Measurements from ENCODE around the gene ATP1A1.

ATP1A1 gene

DNA sequence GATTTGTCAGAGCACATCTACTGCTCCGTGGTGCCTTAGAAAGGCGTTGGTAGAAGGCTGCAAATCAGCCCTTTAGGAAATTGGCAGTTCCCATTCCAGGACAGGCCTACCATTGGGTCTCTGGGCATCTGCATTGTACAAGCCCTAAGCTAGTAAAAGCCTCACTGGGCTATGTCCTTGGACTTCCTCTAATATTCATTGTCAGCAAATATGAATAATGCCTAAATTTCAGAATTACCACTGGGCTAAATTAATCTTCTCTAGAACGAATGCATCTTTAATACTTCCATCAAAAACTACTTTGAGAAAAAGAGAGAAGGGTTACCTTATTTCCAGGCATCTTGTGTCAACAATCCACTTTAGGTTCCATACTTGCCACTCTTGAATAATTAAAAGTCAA is 41.5 kb upstream of the ATP1A1 start:
- no peaks in the 10 kb centered on the region for H3K9me3 ChIP-seq (ENCODE audit: control insufficient read depth, insufficient read depth, low read length)
- no peaks in the 10 kb centered on the region for H3K27me3 ChIP-seq (ENCODE audit: control insufficient read depth, insufficient read depth, low read length)
- DNase-seq (ENCODE audit: low read depth, low spot score), result no peak
- WGBS (ENCODE audit: insufficient coverage, insufficient read length), result no CpG with 5 or more reads among the region's 3 CpGs
- no peaks in the 10 kb centered on the region for H3K36me3 ChIP-seq (ENCODE audit: control insufficient read depth, insufficient read depth, low read length)
- no peak overlapping the region for H3K27ac ChIP-seq (ENCODE audit: low read length)
- no peak overlapping the region for H3K4me3 ChIP-seq (ENCODE audit: low read length)
- peaks cover 1% of the 10 kb centered on the region; the same call in 1 of the 2 replicates for H3K4me1 ChIP-seq (ENCODE audit: control insufficient read depth, insufficient read depth, low read length)

DNA sequence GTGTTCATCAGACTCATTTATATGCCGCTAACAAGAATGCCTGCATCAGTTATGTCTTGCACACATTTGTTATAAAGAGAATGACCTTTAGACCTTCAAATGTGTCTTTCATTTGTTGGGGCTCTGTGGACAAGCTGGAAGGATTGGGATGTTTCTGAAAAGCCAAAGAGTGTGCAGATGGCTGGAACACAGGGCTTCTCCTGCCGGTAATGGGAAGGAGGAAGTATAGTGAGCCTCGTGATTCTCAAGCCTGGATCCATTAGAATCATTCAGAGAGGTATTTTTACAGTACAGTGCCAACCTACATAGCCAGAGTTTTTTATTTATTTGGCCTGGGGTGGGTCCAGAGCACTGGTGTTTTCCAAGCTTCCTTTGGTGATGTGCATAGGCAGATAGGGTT is 40.6 kb upstream of the ATP1A1 start:
- no peak overlapping the region for H3K27ac ChIP-seq (ENCODE audit: low read length)
- no peak for DNase-seq (ENCODE audit: low read depth, low spot score)
- no CpG with 5 or more reads among the region's 3 CpGs for WGBS (ENCODE audit: insufficient coverage, insufficient read length)

DNA sequence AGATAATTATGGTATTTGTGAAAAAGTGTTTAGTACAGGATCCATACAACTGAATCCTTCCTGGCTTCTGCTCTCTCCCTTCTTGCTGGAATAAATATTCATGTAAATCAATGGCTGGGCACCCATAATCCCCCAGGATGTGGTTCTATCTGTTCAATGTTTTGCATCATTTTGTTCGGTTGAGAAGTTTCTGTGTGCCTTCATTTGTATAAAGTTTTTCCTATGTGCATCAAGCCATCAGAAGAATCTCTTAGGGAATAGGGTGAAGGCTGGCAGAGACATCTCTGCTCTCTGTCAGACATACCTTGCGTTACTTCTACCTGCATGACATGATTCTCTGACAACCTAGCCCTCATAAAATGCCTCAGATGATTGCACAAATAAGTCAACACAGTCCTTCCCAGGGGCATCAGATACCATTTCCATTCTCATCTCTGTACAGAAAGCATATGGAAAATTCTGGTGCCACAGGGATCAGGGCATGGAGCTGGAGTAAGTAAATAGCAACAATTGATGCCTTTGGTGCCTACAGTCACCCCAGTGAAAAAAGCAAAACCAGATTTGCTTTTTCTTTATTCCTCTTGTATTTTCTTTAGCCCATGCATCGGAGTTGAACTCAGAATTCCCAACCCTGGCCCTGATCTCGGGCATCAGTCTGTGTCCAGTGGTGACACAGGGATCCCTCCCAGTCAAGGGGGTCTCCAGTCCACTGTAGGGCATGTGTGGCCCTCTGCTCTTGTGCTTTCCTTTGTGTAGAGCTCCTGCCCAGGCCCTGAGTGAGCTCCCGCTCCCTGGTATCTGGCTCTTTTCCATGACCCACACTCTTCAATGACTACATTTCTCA is 39.7 kb upstream of the ATP1A1 start:
- no peak for DNase-seq (ENCODE audit: low read depth, low spot score)
- no peaks in the 10 kb centered on the region for H3K9me3 ChIP-seq (ENCODE audit: control insufficient read depth, insufficient read depth, low read length)
- H3K27me3 ChIP-seq (ENCODE audit: control insufficient read depth, insufficient read depth, low read length), result no peaks in the 10 kb centered on the region
- H3K4me3 ChIP-seq (ENCODE audit: low read length), result no peak overlapping the region
- H3K27ac ChIP-seq (ENCODE audit: low read length), result no peak overlapping the region
- peaks cover 1% of the 10 kb centered on the region; the same call in 1 of the 2 replicates for H3K4me1 ChIP-seq (ENCODE audit: control insufficient read depth, insufficient read depth, low read length)
- no peaks in the 10 kb centered on the region for H3K36me3 ChIP-seq (ENCODE audit: control insufficient read depth, insufficient read depth, low read length)
- WGBS (ENCODE audit: insufficient coverage, insufficient read length), result no CpG with 5 or more reads among the region's 5 CpGs

More for the DNA sequence above, 40.6 kb upstream of the ATP1A1 start:
- peaks cover 1% of the 10 kb centered on the region; the same call in 1 of the 2 replicates for H3K4me1 ChIP-seq (ENCODE audit: control insufficient read depth, insufficient read depth, low read length)
- H3K36me3 ChIP-seq (ENCODE audit: control insufficient read depth, insufficient read depth, low read length), result no peaks in the 10 kb centered on the region
- no peaks in the 10 kb centered on the region for H3K9me3 ChIP-seq (ENCODE audit: control insufficient read depth, insufficient read depth, low read length)
- H3K27me3 ChIP-seq (ENCODE audit: control insufficient read depth, insufficient read depth, low read length), result no peaks in the 10 kb centered on the region
- no peak overlapping the region for H3K4me3 ChIP-seq (ENCODE audit: low read length)

DNA sequence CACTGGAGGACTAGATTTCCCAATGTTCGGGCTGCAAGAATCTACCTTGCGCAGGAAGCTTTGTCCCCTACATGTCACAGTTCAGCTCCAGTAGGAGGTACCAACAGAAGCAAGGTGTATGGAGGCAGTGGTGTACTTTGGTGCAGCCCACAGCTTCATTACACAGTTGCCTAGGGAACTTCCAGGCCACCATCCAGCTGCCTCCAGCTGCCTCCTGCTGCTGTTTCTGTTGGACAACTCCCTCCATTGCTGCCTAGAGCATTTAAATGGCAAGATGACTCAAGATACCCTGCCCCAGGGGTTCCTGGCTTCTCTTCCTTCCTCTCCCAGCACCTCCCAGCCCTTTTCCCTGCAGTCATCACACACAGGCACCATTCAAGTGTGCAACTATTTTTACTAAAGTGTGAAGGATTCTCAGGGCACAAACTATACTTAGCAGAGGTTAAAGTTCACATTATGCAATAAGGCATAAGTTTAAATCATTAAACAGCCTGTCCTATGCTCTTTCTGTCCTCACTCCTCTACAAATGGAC is 39.0 kb upstream of the ATP1A1 start:
- H3K27me3 ChIP-seq (ENCODE audit: control insufficient read depth, insufficient read depth, low read length), result no peaks in the 10 kb centered on the region
- WGBS (ENCODE audit: insufficient coverage, insufficient read length), result no CpG with 5 or more reads among the region's 2 CpGs
- H3K4me1 ChIP-seq (ENCODE audit: control insufficient read depth, insufficient read depth, low read length), result peaks cover 1% of the 10 kb centered on the region; the same call in 1 of the 2 replicates
- H3K9me3 ChIP-seq (ENCODE audit: control insufficient read depth, insufficient read depth, low read length), result no peaks in the 10 kb centered on the region
- H3K36me3 ChIP-seq (ENCODE audit: control insufficient read depth, insufficient read depth, low read length), result no peaks in the 10 kb centered on the region
- no peak overlapping the region for H3K4me3 ChIP-seq (ENCODE audit: low read length)
- H3K27ac ChIP-seq (ENCODE audit: low read length), result no peak overlapping the region
- DNase-seq (ENCODE audit: low read depth, low spot score), result no peak

DNA sequence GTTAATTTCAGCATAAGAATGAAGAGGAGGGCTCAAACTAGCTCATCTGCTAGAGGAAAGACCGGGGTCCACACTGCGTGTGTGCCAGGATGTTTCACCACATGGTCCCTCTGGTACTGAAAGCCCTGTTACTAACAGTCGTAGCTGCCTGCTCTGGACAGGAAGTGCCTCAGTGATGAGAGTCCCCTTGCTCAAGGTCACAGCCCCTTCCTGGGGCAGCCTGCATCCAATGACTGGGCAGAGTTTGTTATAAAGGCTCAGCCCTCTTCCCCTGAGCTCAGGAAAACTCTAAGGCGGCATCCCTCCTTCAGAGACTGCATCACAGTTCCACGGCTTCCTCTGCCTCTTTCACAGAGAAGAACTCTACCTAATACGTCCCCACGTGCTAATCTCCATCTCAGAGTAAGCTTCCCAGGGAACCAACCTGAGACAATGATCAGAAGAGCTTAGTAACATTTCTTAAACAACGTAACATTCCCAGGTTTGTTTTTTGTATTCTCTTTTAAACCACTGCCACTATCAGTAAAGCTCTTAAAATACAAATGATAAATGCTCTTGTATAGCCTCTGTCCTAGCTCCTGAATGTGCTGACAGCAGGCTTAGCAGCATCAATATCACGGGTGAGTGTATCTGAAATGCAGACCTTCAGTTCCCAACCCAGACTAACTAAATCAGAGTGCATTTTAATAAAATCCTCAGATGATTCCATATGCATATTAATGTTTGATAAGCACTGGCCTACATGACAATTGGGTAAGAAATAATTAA is 38.0 kb upstream of the ATP1A1 start:
- Histone ChIP-seq H3K27ac (ENCODE audit: low read length) (no peak overlapping the region), H3K4me1 (ENCODE audit: control insufficient read depth, insufficient read depth, low read length) (peaks cover 1% of the 10 kb centered on the region; the same call in 1 of the 2 replicates), H3K27me3 (ENCODE audit: control insufficient read depth, insufficient read depth, low read length) (no peaks in the 10 kb centered on the region), H3K4me3 (ENCODE audit: low read length) (no peak overlapping the region), H3K36me3 (ENCODE audit: control insufficient read depth, insufficient read depth, low read length) (no peaks in the 10 kb centered on the region), H3K9me3 (ENCODE audit: control insufficient read depth, insufficient read depth, low read length) (no peaks in the 10 kb centered on the region)
- no CpG with 5 or more reads among the region's 9 CpGs for WGBS (ENCODE audit: insufficient coverage, insufficient read length)
- no peak for DNase-seq (ENCODE audit: low read depth, low spot score)

DNA sequence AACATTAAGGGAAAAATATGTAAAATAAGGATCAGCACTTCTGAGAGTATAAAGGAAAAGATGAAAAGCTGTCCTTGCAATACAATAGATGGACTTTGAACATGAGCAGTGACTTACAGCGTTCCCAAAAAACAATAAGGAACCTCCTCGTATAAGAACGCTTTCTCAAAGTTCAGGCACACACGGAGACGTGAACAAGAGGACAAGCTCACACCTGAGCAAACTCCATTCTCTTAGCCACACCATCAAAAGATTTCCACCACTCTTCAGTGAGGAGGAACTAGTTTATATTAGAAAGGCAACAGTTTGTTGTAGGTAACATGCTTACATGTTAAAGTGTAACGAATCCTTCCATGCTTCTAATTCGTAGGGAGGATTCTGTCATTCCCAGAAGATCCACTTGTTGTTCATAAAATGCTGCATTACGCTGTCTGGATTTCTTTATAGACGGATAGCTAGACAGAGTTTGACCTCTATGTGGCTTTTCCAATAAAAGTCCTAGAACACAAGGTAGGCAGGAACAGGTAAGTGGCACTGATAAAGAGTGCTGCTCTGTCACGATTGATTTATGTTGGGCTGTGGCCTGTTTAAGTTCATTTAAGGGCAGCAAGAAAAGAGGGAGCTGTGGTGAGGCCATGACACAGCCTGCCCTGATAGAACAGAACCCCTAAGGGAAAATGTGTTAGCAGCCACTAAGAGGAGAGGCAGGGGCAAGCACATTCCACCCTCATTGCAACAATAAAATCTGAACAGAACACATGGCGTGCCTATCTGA is 37.0 kb upstream of the ATP1A1 start:
- Histone ChIP-seq H3K9me3 (ENCODE audit: control insufficient read depth, insufficient read depth, low read length) (no peaks in the 10 kb centered on the region), H3K36me3 (ENCODE audit: control insufficient read depth, insufficient read depth, low read length) (no peaks in the 10 kb centered on the region), H3K27ac (ENCODE audit: low read length) (no peak overlapping the region), H3K4me3 (ENCODE audit: low read length) (no peak overlapping the region), H3K27me3 (ENCODE audit: control insufficient read depth, insufficient read depth, low read length) (no peaks in the 10 kb centered on the region), H3K4me1 (ENCODE audit: control insufficient read depth, insufficient read depth, low read length) (peaks cover 1% of the 10 kb centered on the region; the same call in 1 of the 2 replicates)
- no CpG with 5 or more reads among the region's 11 CpGs for WGBS (ENCODE audit: insufficient coverage, insufficient read length)
- no peak for DNase-seq (ENCODE audit: low read depth, low spot score)

DNA sequence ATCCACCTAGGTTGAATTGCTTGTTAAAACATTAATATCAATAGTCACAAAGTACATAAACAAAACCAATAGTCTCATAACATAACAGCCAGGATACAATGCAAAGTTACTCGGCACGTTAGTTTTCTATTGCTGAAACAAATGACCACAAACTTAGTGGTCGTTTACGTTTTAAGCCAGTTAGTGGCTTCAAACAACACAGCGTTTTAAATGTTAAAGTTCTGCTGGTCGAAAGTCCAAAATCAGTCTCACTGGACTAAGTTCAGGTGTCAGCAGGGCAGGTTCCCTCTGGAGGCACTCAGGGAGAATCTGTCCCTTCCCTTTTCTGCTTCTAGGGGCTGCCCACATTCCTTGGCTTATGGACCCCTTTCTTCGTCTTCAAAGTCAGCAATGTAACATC is 35.6 kb upstream of the ATP1A1 start:
- no CpG with 5 or more reads among the region's 7 CpGs for WGBS (ENCODE audit: insufficient coverage, insufficient read length)
- H3K9me3 ChIP-seq (ENCODE audit: control insufficient read depth, insufficient read depth, low read length), result no peaks in the 10 kb centered on the region
- no peaks in the 10 kb centered on the region for H3K27me3 ChIP-seq (ENCODE audit: control insufficient read depth, insufficient read depth, low read length)
- H3K36me3 ChIP-seq (ENCODE audit: control insufficient read depth, insufficient read depth, low read length), result no peaks in the 10 kb centered on the region
- peaks cover 1% of the 10 kb centered on the region; the same call in 1 of the 2 replicates for H3K4me1 ChIP-seq (ENCODE audit: control insufficient read depth, insufficient read depth, low read length)
- no peak overlapping the region for H3K27ac ChIP-seq (ENCODE audit: low read length)
- no peak overlapping the region for H3K4me3 ChIP-seq (ENCODE audit: low read length)
- DNase-seq (ENCODE audit: low read depth, low spot score), result no peak

DNA sequence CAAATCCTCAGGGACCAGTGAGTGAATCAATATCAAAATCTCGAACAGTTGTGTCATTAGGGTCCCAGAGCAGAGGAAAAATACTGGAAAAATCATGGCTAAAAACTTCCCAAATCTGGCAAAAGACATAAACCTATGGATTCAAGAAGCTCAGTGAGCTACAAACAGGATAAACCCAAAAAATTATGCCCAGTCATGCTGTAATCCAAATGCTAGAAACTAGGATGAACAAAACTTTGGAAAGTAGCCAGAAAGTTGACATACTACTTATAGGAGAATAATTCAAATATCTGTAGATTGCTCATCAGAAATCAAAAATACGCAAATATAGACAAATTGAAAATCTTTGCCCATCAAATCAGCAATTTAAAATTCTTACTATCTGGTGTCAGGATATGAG is 34.6 kb upstream of the ATP1A1 start:
- no peak overlapping the region for H3K4me3 ChIP-seq (ENCODE audit: low read length)
- H3K27me3 ChIP-seq (ENCODE audit: control insufficient read depth, insufficient read depth, low read length), result no peaks in the 10 kb centered on the region
- no peaks in the 10 kb centered on the region for H3K36me3 ChIP-seq (ENCODE audit: control insufficient read depth, insufficient read depth, low read length)
- WGBS (ENCODE audit: insufficient coverage, insufficient read length), result no CpG with 5 or more reads among the region's 2 CpGs
- no peak for DNase-seq (ENCODE audit: low read depth, low spot score)
- peaks cover 1% of the 10 kb centered on the region; the same call in 1 of the 2 replicates for H3K4me1 ChIP-seq (ENCODE audit: control insufficient read depth, insufficient read depth, low read length)
- no peaks in the 10 kb centered on the region for H3K9me3 ChIP-seq (ENCODE audit: control insufficient read depth, insufficient read depth, low read length)
- no peak overlapping the region for H3K27ac ChIP-seq (ENCODE audit: low read length)

DNA sequence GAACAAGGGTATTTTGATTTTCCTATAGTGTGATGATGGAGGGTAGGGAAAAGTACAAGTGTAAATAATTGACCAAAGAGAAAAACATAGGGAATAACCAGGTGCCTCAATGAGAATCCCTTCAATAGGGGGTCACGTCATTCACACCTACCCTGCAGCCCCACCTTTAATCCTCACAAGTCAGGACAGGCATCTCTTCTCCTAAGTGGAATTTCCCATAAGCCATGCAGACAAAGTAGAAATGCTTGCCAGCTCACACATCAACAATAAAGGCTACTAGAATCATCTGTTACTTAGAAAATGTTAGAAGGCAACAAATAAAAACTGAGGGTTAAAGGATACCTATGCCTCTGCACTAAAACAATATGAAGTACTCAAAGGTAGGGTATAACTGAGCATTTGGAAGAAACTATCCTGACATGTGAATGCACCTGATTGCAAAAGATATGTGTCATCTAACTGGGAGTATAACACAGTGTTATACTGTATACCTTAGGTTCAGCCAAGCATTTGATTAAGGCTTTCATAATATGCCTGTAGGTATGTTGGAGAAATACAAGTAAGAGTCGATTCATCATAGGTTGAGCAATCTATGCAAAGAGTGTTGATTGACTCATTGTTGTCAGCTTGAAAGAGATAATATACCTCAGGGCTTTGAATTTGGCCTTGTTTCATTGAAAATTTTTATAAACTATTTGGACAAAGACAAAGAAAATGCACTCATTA is 32.4 kb upstream of the ATP1A1 start:
- H3K9me3 ChIP-seq (ENCODE audit: control insufficient read depth, insufficient read depth, low read length), result no peaks in the 10 kb centered on the region
- no peak overlapping the region for H3K27ac ChIP-seq (ENCODE audit: low read length)
- no peaks in the 10 kb centered on the region for H3K36me3 ChIP-seq (ENCODE audit: control insufficient read depth, insufficient read depth, low read length)
- H3K27me3 ChIP-seq (ENCODE audit: control insufficient read depth, insufficient read depth, low read length), result no peaks in the 10 kb centered on the region
- H3K4me1 ChIP-seq (ENCODE audit: control insufficient read depth, insufficient read depth, low read length), result no peaks in the 10 kb centered on the region
- no peak overlapping the region for H3K4me3 ChIP-seq (ENCODE audit: low read length)
- DNase-seq (ENCODE audit: low read depth, low spot score), result no peak
- WGBS (ENCODE audit: insufficient coverage, insufficient read length), result no CpG with 5 or more reads among the region's 2 CpGs
